ENCODE results near the gene ITGA6.
"Not testable (repeated sequence)": the region's sequence is repeated elsewhere in the genome, so short reads cannot be mapped to it uniquely, and the experiment has no call there.

GRCh38 chr2:172549802-172550201 is 122.4 kb downstream of the ITGA6 start:
- not testable (repeated sequence) for TF ChIP-seq POLR2A (IDR thresholded peaks at IDR 0.05; ENCODE audit: low read length); GATA1 (IDR thresholded peaks at IDR 0.05; ENCODE audit: low read depth, low read length)

Measured in erythroblast (primary cell).